ENCODE measurements around the gene FCMR. TPM values are rescaled to one million over a fixed set of nuclear protein-coding genes. Genes with fewer than 3 reads are reported as not detected.

FCMR gene
- total and polyA plus RNA-seq, 9 of the 15 experiments (the other 6 are each of a cell fraction or from before 2014, with no cell fraction given): 0.11 to 0.82 (median 0.20) TPM; not detected in 5

GRCh38 chr1:206955476-206956451 lies 34.0 kb upstream of the FCMR start (continued):
- TF ChIP-seq NR2F6 (CRISPR knock-in tag; IDR thresholded peaks at IDR 0.05) (no peak), RFX5 (IDR thresholded peaks at IDR 0.05; ENCODE audit: low read depth, low read length) (no peak), HOMEZ (CRISPR knock-in tag; IDR thresholded peaks at IDR 0.05) (no peak), RNF219 (CRISPR knock-in tag; IDR thresholded peaks at IDR 0.05) (no peak), TBL1XR1 (IDR thresholded peaks at IDR 0.05; ENCODE audit: low read length in 2 of 2) (no peak), GATA2 (CRISPR knock-in tag; IDR thresholded peaks at IDR 0.05) (no peak), KLF6 (CRISPR knock-in tag; IDR thresholded peaks at IDR 0.05; ENCODE audit: borderline replicate concordance) (no peak), TAL1 (IDR thresholded peaks at IDR 0.05) (no peak), YY1 (IDR thresholded peaks at IDR 0.05; ENCODE audit: borderline replicate concordance in 1 of 3, control insufficient read depth in 1 of 3, extremely low read depth in 1 of 3, insufficient read depth in 3 of 3, insufficient read length in 1 of 3, insufficient replicate concordance in 2 of 3, low read depth in 1 of 3, low read length in 2 of 3) (peak in 1 of 3 experiments; percentile 28), ETS1 (conservative IDR thresholded peaks at IDR 0.05; ENCODE audit: control insufficient read depth, low read depth, low read length) (no peak), MTA2 (IDR thresholded peaks at IDR 0.05; ENCODE audit: low read depth) (0 out of 2 replicates have a peak, but pooled peaks have one; percentile 5), MYC (IDR thresholded peaks at IDR 0.05; ENCODE audit: low read depth, low read length) (peak; percentile 90), MYC (CRISPR knock-in tag; IDR thresholded peaks at IDR 0.05; ENCODE audit: borderline replicate concordance, low read depth) (no peak), HMG20B (CRISPR knock-in tag; IDR thresholded peaks at IDR 0.05) (0 out of 2 replicates have a peak, but pooled peaks have one; percentile 14)
- TF ChIP-seq, protein P1, sequence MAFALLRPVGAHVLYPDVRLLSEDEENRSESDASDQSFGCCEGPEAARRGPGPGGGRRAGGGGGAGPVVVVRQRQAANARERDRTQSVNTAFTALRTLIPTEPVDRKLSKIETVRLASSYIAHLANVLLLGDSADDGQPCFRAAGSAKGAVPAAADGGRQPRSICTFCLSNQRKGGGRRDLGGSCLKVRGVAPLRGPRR (CRISPR knock-in tag; IDR thresholded peaks at IDR 0.05): 0 out of 2 replicates have a peak, but pooled peaks have one; percentile 35
- TF ChIP-seq, protein P2, sequence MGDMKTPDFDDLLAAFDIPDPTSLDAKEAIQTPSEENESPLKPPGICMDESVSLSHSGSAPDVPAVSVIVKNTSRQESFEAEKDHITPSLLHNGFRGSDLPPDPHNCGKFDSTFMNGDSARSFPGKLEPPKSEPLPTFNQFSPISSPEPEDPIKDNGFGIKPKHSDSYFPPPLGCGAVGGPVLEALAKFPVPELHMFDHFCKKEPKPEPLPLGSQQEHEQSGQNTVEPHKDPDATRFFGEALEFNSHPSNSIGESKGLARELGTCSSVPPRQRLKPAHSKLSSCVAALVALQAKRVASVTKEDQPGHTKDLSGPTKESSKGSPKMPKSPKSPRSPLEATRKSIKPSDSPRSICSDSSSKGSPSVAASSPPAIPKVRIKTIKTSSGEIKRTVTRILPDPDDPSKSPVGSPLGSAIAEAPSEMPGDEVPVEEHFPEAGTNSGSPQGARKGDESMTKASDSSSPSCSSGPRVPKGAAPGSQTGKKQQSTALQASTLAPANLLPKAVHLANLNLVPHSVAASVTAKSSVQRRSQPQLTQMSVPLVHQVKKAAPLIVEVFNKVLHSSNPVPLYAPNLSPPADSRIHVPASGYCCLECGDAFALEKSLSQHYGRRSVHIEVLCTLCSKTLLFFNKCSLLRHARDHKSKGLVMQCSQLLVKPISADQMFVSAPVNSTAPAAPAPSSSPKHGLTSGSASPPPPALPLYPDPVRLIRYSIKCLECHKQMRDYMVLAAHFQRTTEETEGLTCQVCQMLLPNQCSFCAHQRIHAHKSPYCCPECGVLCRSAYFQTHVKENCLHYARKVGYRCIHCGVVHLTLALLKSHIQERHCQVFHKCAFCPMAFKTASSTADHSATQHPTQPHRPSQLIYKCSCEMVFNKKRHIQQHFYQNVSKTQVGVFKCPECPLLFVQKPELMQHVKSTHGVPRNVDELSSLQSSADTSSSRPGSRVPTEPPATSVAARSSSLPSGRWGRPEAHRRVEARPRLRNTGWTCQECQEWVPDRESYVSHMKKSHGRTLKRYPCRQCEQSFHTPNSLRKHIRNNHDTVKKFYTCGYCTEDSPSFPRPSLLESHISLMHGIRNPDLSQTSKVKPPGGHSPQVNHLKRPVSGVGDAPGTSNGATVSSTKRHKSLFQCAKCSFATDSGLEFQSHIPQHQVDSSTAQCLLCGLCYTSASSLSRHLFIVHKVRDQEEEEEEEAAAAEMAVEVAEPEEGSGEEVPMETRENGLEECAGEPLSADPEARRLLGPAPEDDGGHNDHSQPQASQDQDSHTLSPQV (IDR thresholded peaks at IDR 0.05): peak; percentile 83

All from K562 (cell line).